Small intestine (tissue), 7 donors: ENCODE results near the gene FGD5. TPM values are rescaled to one million over a fixed set of nuclear protein-coding genes. Genes with fewer than 3 reads are reported as not detected.

ENCODE experiments used
- DNase-seq, 2 donors: peaks; one replicate each; pipeline versions ENCODE4 v3.0.0 to v3.0.0-alpha.2; 2013
- FAIRE-seq: peaks from 2 replicates; lab custom pipeline; 2012; peaks lifted over from hg19 to GRCh38; lab: Jason Lieb, UNC
- H3K27ac ChIP-seq, 3 donors: one replicate each; pipeline ENCODE4 v1.5.1; 2013; ENCODE audit warnings: low read length in 2 of 3, mild to moderate bottlenecking in 2 of 3, control low read depth in 1 of 3, inconsistent platforms in 1 of 3, low read depth in 1 of 3, moderate library complexity in 1 of 3
- H3K27me3 ChIP-seq, 3 donors: one replicate each; pipeline ENCODE4 v1.6.1; 2013; ENCODE audit warnings: low read length in 3 of 3, inconsistent platforms in 1 of 3; ENCODE audit not compliant: control insufficient read depth in 3 of 3, insufficient read depth in 3 of 3
- H3K36me3 ChIP-seq, 3 donors: one replicate each; pipeline ENCODE4 v1.6.1; 2013; ENCODE audit warnings: low read length in 3 of 3, inconsistent platforms in 1 of 3, low read depth in 1 of 3, mild to moderate bottlenecking in 1 of 3, moderate library complexity in 1 of 3; ENCODE audit not compliant: control insufficient read depth in 3 of 3, insufficient read depth in 2 of 3
- H3K4me1 ChIP-seq, 3 donors: one replicate each; pipeline ENCODE4 v1.6.1; 2013; ENCODE audit warnings: low read length in 2 of 3, inconsistent platforms in 1 of 3, low read depth in 1 of 3, mild to moderate bottlenecking in 1 of 3, moderate library complexity in 1 of 3; ENCODE audit not compliant: control insufficient read depth in 3 of 3, insufficient read depth in 2 of 3
- H3K4me3 ChIP-seq, 3 donors: one replicate each; pipeline ENCODE4 v1.5.1; 2013; ENCODE audit warnings: low read length in 3 of 3, control low read depth in 1 of 3, inconsistent platforms in 1 of 3, low read depth in 1 of 3, mild to moderate bottlenecking in 1 of 3, moderate library complexity in 1 of 3
- H3K9me3 ChIP-seq, 2 donors: one replicate each; pipeline ENCODE4 v1.6.1; 2013; ENCODE audit warnings: low read depth in 1 of 2, low read length in 1 of 2; ENCODE audit not compliant: control insufficient read depth in 2 of 2, insufficient read depth in 1 of 2
- WGBS, 3 donors: extraction: QIAGEN DNeasy Blood & Tissue Kit; methylation state at CpG; one replicate each; pipeline ENCODE4 v1.1.7; 2013; 5-methylcytosine and 5-hydroxymethylcytosine counted together
- polyA plus RNA-seq, 4 donors: library from polyadenylated mRNA; stranded (reverse) in 3 of 4; unstranded in 1 of 4; fragments of 200-250 nt in 3 of 4; fragments of 120-200 nt in 1 of 4; gene quantifications; one replicate each; pipeline versions ENCODE4 v1.2.1 to v1.2.3, GENCODE V29; 2013
- donor health status: healthy with polysubstance abuse.
- donor health status: control.
- donor health status: control.
- donor health status: Bipolar disorder and iron deficiency.
- donor health status: healthy.

The FGD5 gene
- polyA plus RNA-seq, 4 donors, result 3.1 to 16.1 (median 5.5) TPM

DNA sequence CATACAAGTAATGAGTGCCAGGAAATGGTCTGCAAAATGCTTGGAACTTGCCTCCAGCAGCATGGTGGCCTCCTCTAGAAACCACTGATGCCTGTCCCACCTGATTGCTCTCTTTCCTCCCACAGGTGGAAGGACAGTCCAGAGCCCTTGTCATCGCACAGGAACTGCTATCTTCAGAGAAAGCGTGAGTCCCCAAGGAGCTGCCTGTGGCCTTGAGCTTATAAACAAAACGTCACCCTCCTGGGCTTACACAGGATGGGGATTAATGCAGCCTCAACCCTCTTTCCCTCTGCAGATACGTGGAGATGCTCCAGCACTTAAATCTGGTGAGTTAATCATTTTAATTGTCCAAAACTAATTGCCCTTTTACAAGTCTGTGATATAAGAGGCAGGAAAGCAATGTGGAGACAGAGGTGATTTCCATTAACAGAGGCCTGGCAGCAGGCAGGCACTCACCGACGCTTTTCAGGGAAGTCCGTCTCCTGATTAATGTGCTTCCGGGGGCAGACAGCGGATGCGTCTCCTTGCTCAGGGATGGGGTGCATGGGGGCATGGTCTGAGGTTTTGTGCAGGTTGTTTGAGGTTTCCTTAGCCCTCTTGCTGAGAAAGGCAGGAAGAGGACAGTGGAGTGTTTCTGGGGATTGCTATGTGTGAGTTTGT lies 61.8 kb downstream of the FGD5 start:
- Histone ChIP-seq H3K27ac (no peak overlapping the region), H3K4me1 (peaks cover 3 to 14% (median 11%) of the 10 kb centered on the region in 3 donors), H3K27me3 (no peaks in the 10 kb centered on the region), H3K4me3 (no peak overlapping the region), H3K36me3 (peaks cover 0 to 4% (median 0%) of the 10 kb centered on the region in 3 donors), H3K9me3 (no peaks in the 10 kb centered on the region)
- FAIRE-seq, result no peak
- 62 to 86% (median 72%) methylated on average over 10 of the region's 10 CpGs for WGBS, 3 donors
- no peak for DNase-seq

DNA sequence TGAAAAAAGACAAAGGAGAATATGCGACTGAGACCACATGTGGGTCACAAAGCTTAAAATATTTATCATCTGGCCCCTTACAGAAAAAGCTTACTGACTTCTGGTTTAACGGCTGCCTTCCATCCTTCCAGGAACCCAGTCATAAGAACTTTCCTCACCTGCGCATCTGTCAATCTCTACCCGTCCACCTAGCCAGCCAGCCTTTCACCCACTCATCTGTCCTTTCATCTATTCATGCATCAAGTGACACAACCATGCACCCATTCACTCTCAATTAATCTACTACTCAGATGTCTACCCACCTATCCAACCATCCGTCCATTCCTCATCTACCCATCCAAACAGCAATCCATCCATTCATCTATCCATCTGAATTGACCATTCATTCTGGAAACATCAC lies 64.5 kb downstream of the FGD5 start:
- no peaks in the 10 kb centered on the region for H3K9me3 ChIP-seq
- H3K36me3 ChIP-seq, result peaks cover 0 to 4% (median 0%) of the 10 kb centered on the region in 3 donors
- WGBS, 3 donors, result 86 to 91% (median 89%) methylated on average over 5 of the region's 5 CpGs
- H3K27me3 ChIP-seq, result no peaks in the 10 kb centered on the region
- no peak overlapping the region for H3K4me3 ChIP-seq
- no peaks in the 10 kb centered on the region for H3K4me1 ChIP-seq
- FAIRE-seq (no peak), DNase-seq (no peak)
- H3K27ac ChIP-seq, result no peak overlapping the region

DNA sequence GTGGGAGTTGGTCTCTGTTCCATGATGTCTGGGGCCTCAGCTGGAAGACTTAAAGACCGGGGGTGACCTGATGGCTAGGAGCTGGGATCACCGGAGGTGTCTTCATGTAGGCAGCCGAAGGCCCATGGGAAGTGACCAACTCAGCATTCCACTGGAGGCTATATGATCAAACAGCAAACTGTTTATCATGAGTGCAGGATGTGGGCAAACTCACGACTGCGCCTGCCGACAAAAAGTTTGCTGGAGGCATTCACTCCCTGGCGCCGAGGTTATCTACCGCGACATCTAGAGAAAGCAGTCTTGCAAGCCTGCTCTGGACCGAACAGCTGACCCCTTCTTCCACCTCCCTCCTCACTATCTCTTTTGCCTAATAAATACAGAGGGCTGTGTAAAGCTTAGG lies 65.9 kb downstream of the FGD5 start:
- WGBS, 3 donors, result 75 to 90% (median 77%) methylated on average over 11 of the region's 11 CpGs
- Histone ChIP-seq H3K4me3 (no peak overlapping the region), H3K27ac (no peak overlapping the region)

DNA sequence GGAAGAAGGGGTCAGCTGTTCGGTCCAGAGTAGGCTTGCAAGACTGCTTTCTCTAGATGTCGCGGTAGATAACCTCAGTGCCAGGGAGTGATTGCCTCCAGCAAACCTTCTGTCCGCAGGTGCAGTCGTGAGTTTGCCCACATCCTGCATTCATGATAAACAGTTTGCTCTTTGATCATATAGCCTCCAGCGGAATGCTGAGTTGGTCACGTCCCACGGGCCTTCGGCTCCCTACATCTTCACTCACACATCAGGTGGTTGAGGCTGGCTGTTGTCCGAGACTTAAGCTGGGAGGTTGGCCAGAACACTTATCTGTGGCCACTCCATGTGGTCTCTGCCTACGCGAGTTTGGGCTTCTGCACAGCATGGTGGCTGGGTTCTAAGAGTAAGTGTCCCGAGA lies 66.5 kb downstream of the FGD5 start:
- 72 to 81% (median 76%) methylated on average over 13 of the region's 13 CpGs for WGBS, 3 donors
- Histone ChIP-seq H3K27me3 (no peaks in the 10 kb centered on the region), H3K9me3 (no peaks in the 10 kb centered on the region), H3K36me3 (peaks cover 0 to 4% (median 0%) of the 10 kb centered on the region in 3 donors), H3K4me3 (no peak overlapping the region), H3K27ac (no peak overlapping the region), H3K4me1 (no peaks in the 10 kb centered on the region)
- DNase-seq (no peak), FAIRE-seq (no peak)

More for the DNA sequence above, 65.9 kb downstream of the FGD5 start:
- FAIRE-seq (no peak), DNase-seq (no peak)
- H3K4me1 ChIP-seq, result no peaks in the 10 kb centered on the region
- no peaks in the 10 kb centered on the region for H3K9me3 ChIP-seq
- peaks cover 0 to 4% (median 0%) of the 10 kb centered on the region in 3 donors for H3K36me3 ChIP-seq
- H3K27me3 ChIP-seq, result no peaks in the 10 kb centered on the region

DNA sequence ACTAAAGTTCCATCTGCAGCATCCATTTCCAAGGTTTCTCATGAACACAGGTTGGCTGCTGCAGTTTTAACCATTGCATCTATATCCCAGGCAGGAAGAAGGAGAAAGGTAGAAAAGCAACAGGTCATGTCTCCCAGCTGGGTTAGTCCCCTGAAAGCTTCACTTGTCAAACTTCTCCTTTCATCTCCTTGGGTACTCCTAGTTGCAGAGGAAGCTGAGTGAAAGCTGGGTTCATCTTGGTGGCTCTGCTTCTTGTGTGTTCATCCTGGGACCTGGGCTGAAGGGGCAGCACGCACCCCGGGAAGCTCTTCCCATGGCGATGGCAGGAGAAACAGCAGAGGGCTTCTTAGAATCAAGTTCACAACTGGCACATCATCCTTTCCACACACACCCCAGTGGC lies 67.3 kb downstream of the FGD5 start:
- DNase-seq (no peak), FAIRE-seq (no peak)
- peaks cover 0 to 4% (median 0%) of the 10 kb centered on the region in 3 donors for H3K36me3 ChIP-seq
- no peak overlapping the region for H3K4me3 ChIP-seq
- H3K4me1 ChIP-seq, result no peaks in the 10 kb centered on the region
- 94 to 98% (median 96%) methylated on average over 3 of the region's 3 CpGs for WGBS, 3 donors
- H3K27ac ChIP-seq, result no peak overlapping the region
- no peaks in the 10 kb centered on the region for H3K9me3 ChIP-seq
- no peaks in the 10 kb centered on the region for H3K27me3 ChIP-seq

DNA sequence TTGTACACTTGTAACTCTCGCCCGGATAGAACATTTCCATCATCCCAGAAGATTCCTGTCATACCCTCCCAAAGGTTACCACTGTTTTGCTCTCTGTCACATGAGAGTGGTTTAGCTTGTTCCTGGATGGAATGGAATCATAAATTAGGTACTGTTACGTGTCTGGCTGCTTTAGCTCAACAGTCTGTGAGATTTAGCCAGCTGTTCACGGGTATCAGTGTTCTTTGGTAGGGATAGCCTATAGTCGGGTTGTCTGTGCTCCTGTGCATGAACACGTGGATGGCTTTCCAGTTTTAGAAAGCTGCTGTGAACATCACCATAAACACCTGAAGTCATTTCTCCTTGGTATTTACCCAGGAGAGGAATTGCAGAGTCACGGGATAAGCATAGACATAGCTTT lies 70.4 kb downstream of the FGD5 start:
- DNase-seq (no peak), FAIRE-seq (no peak)
- Histone ChIP-seq H3K27me3 (no peaks in the 10 kb centered on the region), H3K4me3 (no peak overlapping the region), H3K27ac (no peak overlapping the region), H3K9me3 (no peaks in the 10 kb centered on the region), H3K4me1 (no peaks in the 10 kb centered on the region), H3K36me3 (no peaks in the 10 kb centered on the region)
- 77 to 85% (median 83%) methylated on average over 7 of the region's 7 CpGs for WGBS, 3 donors

DNA sequence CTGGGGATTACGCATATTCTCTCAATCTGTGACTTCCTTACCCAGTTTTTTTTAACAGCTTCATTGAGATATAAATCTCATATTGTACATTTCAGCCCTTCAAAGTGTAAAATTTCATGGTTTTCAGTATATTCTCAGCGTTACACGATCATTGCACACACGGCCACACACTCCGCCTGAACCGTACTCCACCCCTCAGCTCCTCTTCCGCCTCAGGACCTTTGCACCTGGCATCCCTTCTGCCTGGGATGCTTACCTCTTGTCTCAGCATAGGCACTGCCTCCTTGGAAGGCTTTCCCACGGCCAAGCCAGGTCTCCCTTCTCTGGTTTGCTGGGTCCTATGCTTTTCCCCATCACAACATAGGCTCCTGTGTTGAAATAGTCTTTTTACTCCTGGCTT lies 71.2 kb downstream of the FGD5 start:
- FAIRE-seq, result no peak
- H3K36me3 ChIP-seq, result no peaks in the 10 kb centered on the region
- no peaks in the 10 kb centered on the region for H3K27me3 ChIP-seq
- 87 to 90% (median 89%) methylated on average over 8 of the region's 8 CpGs for WGBS, 3 donors
- H3K27ac ChIP-seq, result no peak overlapping the region
- no peaks in the 10 kb centered on the region for H3K9me3 ChIP-seq
- H3K4me3 ChIP-seq, result no peak overlapping the region
- no peaks in the 10 kb centered on the region for H3K4me1 ChIP-seq
- DNase-seq, result no peak

DNA sequence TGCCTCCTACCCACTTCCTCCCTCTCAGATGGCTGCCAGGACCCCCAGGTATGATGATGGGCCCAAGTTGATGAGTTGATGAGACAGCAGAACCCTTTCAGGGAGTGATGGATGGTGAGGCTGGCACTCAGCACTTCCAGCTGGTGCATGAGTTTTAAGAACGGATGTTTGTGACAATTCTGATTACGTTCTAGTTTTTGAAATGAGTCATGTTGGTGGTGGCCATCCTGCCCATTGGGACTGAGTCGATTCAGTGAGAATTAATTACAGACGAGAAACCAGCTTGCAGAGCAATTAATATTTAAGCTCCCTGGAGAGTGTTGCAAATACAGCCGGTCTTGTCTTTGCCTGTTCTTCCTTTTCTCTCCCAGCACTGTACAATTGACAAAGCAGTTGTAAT lies 71.7 kb downstream of the FGD5 start:
- Histone ChIP-seq H3K27ac (no peak overlapping the region), H3K4me3 (no peak overlapping the region), H3K27me3 (no peaks in the 10 kb centered on the region), H3K9me3 (no peaks in the 10 kb centered on the region), H3K36me3 (no peaks in the 10 kb centered on the region), H3K4me1 (no peaks in the 10 kb centered on the region)
- DNase-seq (no peak), FAIRE-seq (no peak)
- WGBS, 3 donors, result 55 to 74% (median 67%) methylated on average over 5 of the region's 5 CpGs
